Neuronal stem cell (in vitro differentiated cells): ENCODE data around the gene S1PR3.

Experiments used
- DNase-seq: peaks from one replicate; pipeline ENCODE4 v3.0.0-alpha.2; 2013; ENCODE audit warnings: low spot score
- H2AFZ ChIP-seq: one replicate; pipeline ENCODE4 v1.6.1; 2013; ENCODE audit warnings: mild to moderate bottlenecking, low read length, inconsistent platforms
- H2AK5ac ChIP-seq: 2 replicates; pipeline ENCODE4 v1.6.1; 2013; ENCODE audit warnings: low read depth, mild to moderate bottlenecking, inconsistent platforms, low read length, moderate library complexity, mixed read lengths
- H2BK120ac ChIP-seq: 2 replicates; pipeline ENCODE4 v1.6.1; 2013; ENCODE audit warnings: low read depth, mild to moderate bottlenecking, inconsistent platforms, low read length, moderate library complexity, mixed read lengths
- H2BK12ac ChIP-seq: one replicate; pipeline ENCODE4 v1.6.1; 2013; ENCODE audit warnings: low read length, inconsistent platforms
- H2BK15ac ChIP-seq: 2 replicates; pipeline ENCODE4 v1.6.1; 2013; ENCODE audit warnings: mild to moderate bottlenecking, low read length, inconsistent platforms, mixed read lengths
- H2BK5ac ChIP-seq: one replicate; pipeline ENCODE4 v1.6.1; 2013; ENCODE audit warnings: inconsistent platforms, mild to moderate bottlenecking, low read length, moderate library complexity
- H3K14ac ChIP-seq: one replicate; pipeline ENCODE4 v1.6.1; 2013; ENCODE audit warnings: low read length, inconsistent platforms
- H3K18ac ChIP-seq: 2 replicates; pipeline ENCODE4 v1.6.1; 2013; ENCODE audit warnings: low read length, inconsistent platforms
- H3K23ac ChIP-seq: 2 replicates; pipeline ENCODE4 v1.6.1; 2013; ENCODE audit warnings: low read depth, mild to moderate bottlenecking, mixed read lengths, low read length, inconsistent platforms; ENCODE audit not compliant: poor library complexity
- H3K27ac ChIP-seq: replicated peaks from 3 replicates; pipeline ENCODE4 v1.5.1; 2013; ENCODE audit warnings: low read length, inconsistent platforms
- H3K27me3 ChIP-seq, 3 experiments: 2 replicates each; pipeline ENCODE4 v1.6.1; 2013; ENCODE audit warnings: low read length in 3 of 3, mild to moderate bottlenecking in 2 of 3, inconsistent platforms in 1 of 3, low read depth in 1 of 3, mixed read lengths in 1 of 3, moderate library complexity in 1 of 3; ENCODE audit not compliant: control insufficient read depth in 3 of 3, insufficient read depth in 3 of 3
- H3K36me3 ChIP-seq, 2 donors: replicated peaks in 1 of 2; 2 replicates each; pipeline ENCODE4 v1.6.1; 2013; ENCODE audit warnings: low read length in 2 of 2; ENCODE audit not compliant: control insufficient read depth in 2 of 2, insufficient read depth in 2 of 2
- H3K4ac ChIP-seq: 2 replicates; pipeline ENCODE4 v1.6.1; 2013; ENCODE audit warnings: inconsistent platforms, mild to moderate bottlenecking, low read length, moderate library complexity
- H3K4me1 ChIP-seq, 2 donors: 1 replicate in 1 of 2; 2 replicates in 1 of 2; pipeline ENCODE4 v1.6.1; 2013; ENCODE audit warnings: low read length in 2 of 2, low read depth in 1 of 2; ENCODE audit not compliant: control insufficient read depth in 2 of 2, insufficient read depth in 1 of 2
- H3K4me2 ChIP-seq: one replicate; pipeline ENCODE4 v1.6.1; 2013; ENCODE audit warnings: mild to moderate bottlenecking, low read length, inconsistent platforms; ENCODE audit not compliant: insufficient read depth, poor library complexity, severe bottlenecking
- H3K4me3 ChIP-seq, 2 donors: 2 replicates each; pipeline ENCODE4 v1.5.1; 2013; ENCODE audit warnings: low read length in 2 of 2, mild to moderate bottlenecking in 2 of 2, inconsistent platforms in 1 of 2, moderate library complexity in 1 of 2
- H3K79me1 ChIP-seq: one replicate; pipeline ENCODE4 v1.6.1; 2013; ENCODE audit warnings: low read depth, mild to moderate bottlenecking, inconsistent platforms, low read length, moderate library complexity
- H3K9ac ChIP-seq: one replicate; pipeline ENCODE4 v1.6.1; 2013; ENCODE audit warnings: mild to moderate bottlenecking, low read depth, low read length, inconsistent platforms; ENCODE audit not compliant: poor library complexity
- H3K9me3 ChIP-seq, 2 donors: replicated peaks in 1 of 2; 2 replicates each; pipeline versions ENCODE3 to v1.6.1; 2013; ENCODE audit warnings: low read length in 2 of 2, mild to moderate bottlenecking in 2 of 2, inconsistent platforms in 1 of 2, low read depth in 1 of 2, mixed read lengths in 1 of 2, moderate library complexity in 1 of 2; ENCODE audit not compliant: control insufficient read depth in 2 of 2, insufficient read depth in 1 of 2
- H4K8ac ChIP-seq: one replicate; pipeline ENCODE4 v1.6.1; 2013; ENCODE audit warnings: low read depth, mild to moderate bottlenecking, inconsistent platforms, low read length, moderate library complexity
- H4K91ac ChIP-seq: one replicate; pipeline ENCODE4 v1.6.1; 2013; ENCODE audit warnings: low read length, low read depth, mild to moderate bottlenecking, inconsistent platforms; ENCODE audit not compliant: poor library complexity
- WGBS, 2 donors: extraction: QIAGEN DNeasy Blood & Tissue Kit; methylation state at CpG; one replicate each; pipeline ENCODE4 v1.1.7; 2013; ENCODE audit warnings: missing lambda C conversion rate in 2 of 2, mixed read lengths in 1 of 2; ENCODE audit not compliant: insufficient read length in 2 of 2, insufficient replicate concordance in 1 of 2; ENCODE audit errors: extremely low coverage in 2 of 2; 5-methylcytosine and 5-hydroxymethylcytosine counted together

Gene S1PR3

GRCh38 chr9:89022902-89023301 lies 31.6 kb downstream of the S1PR3 start:
- no peak overlapping the region for H3K27ac ChIP-seq
- no peak overlapping the region for H2BK120ac ChIP-seq
- no peak overlapping the region for H3K4ac ChIP-seq

GRCh38 chr9:89023740-89024139 lies 32.5 kb downstream of the S1PR3 start:
- H3K4ac ChIP-seq = no peak overlapping the region
- H3K18ac ChIP-seq = no peak overlapping the region
- H2AFZ ChIP-seq = no peak overlapping the region
- H4K91ac ChIP-seq = no peak overlapping the region
- peaks cover 1% of the 10 kb centered on the region for H3K79me1 ChIP-seq
- H3K9me3 ChIP-seq = peaks cover 1 to 7% of the 10 kb centered on the region in 2 donors
- no peaks in the 10 kb centered on the region for H3K27me3 ChIP-seq
- H3K14ac ChIP-seq = no peak overlapping the region
- no peak overlapping the region for H3K4me2 ChIP-seq
- H4K8ac ChIP-seq = no peak overlapping the region
- H2BK5ac ChIP-seq = no peak overlapping the region
- H2BK120ac ChIP-seq = no peak overlapping the region
- peaks cover 0 to 66% of the 10 kb centered on the region in 2 donors for H3K36me3 ChIP-seq
- no peak overlapping the region for H3K4me3 ChIP-seq
- H2AK5ac ChIP-seq = no peak overlapping the region
- WGBS, 2 donors = no CpG with 5 or more reads among the region's 3 CpGs
- H3K23ac ChIP-seq = no peak overlapping the region
- no peak overlapping the region for H2BK12ac ChIP-seq
- no peak for DNase-seq
- no peak overlapping the region for H3K27ac ChIP-seq
- H3K9ac ChIP-seq = no peak overlapping the region
- H3K4me1 ChIP-seq = peaks cover 4 to 15% of the 10 kb centered on the region in 2 donors
- no peak overlapping the region for H2BK15ac ChIP-seq

More at GRCh38 chr9:89022902-89023301, 31.6 kb downstream of the S1PR3 start:
- H2BK5ac ChIP-seq = no peak overlapping the region
- H3K4me3 ChIP-seq = no peak overlapping the region
- H4K8ac ChIP-seq = no peak overlapping the region
- peaks cover 1 to 7% of the 10 kb centered on the region in 2 donors for H3K9me3 ChIP-seq
- H3K79me1 ChIP-seq = peaks cover 1% of the 10 kb centered on the region
- WGBS, 2 donors = no CpG with 5 or more reads among the region's 2 CpGs
- H3K4me2 ChIP-seq = no peak overlapping the region
- no peak overlapping the region for H4K91ac ChIP-seq
- H3K4me1 ChIP-seq = peaks cover 4 to 15% of the 10 kb centered on the region in 2 donors
- no peak overlapping the region for H2AFZ ChIP-seq
- no peak overlapping the region for H3K18ac ChIP-seq
- H2BK12ac ChIP-seq = no peak overlapping the region
- H3K23ac ChIP-seq = no peak overlapping the region
- no peak overlapping the region for H3K9ac ChIP-seq
- no peak overlapping the region for H2AK5ac ChIP-seq
- H2BK15ac ChIP-seq = no peak overlapping the region
- no peak for DNase-seq
- H3K27me3 ChIP-seq = no peaks in the 10 kb centered on the region
- peaks cover 0 to 64% of the 10 kb centered on the region in 2 donors for H3K36me3 ChIP-seq
- H3K14ac ChIP-seq = no peak overlapping the region

- Histone ChIP-seq H3K27me3 (no peaks in the 10 kb centered on the region), H3K18ac (no peak overlapping the region), H4K91ac (no peak overlapping the region), H3K4ac (no peak overlapping the region), H2BK5ac (no peak overlapping the region), H3K9ac (no peak overlapping the region), H3K4me3 (no peak overlapping the region), H2AFZ (no peak overlapping the region), H3K4me1 (peaks cover 4 to 15% of the 10 kb centered on the region in 2 donors), H3K36me3 (peaks cover 0 to 65% of the 10 kb centered on the region in 2 donors), H3K4me2 (no peak overlapping the region), H2BK12ac (no peak overlapping the region), H3K14ac (no peak overlapping the region), H3K79me1 (peaks cover 1% of the 10 kb centered on the region), H2BK15ac (no peak overlapping the region), H2BK120ac (no peak overlapping the region), H2AK5ac (no peak overlapping the region), H4K8ac (no peak overlapping the region), H3K23ac (no peak overlapping the region), H3K27ac (no peak overlapping the region), H3K9me3 (peaks cover 1 to 10% of the 10 kb centered on the region in 2 donors)
- no CpG with 5 or more reads among the region's 4 CpGs for WGBS, 2 donors
- DNase-seq = no peak
These were observed 33.5 kb downstream of the S1PR3 start for GRCh38 chr9:89024727-89025126.

- H3K27ac ChIP-seq = no peak overlapping the region
- no peak overlapping the region for H2AK5ac ChIP-seq
- H3K23ac ChIP-seq = no peak overlapping the region
- H2BK15ac ChIP-seq = no peak overlapping the region
- peaks cover 0 to 65% of the 10 kb centered on the region in 2 donors for H3K36me3 ChIP-seq
- H2BK12ac ChIP-seq = no peak overlapping the region
- no peak overlapping the region for H3K4ac ChIP-seq
- no peak overlapping the region for H2AFZ ChIP-seq
- no peak overlapping the region for H3K18ac ChIP-seq
- H3K9ac ChIP-seq = no peak overlapping the region
- H2BK5ac ChIP-seq = no peak overlapping the region
- no peak overlapping the region for H2BK120ac ChIP-seq
- H4K8ac ChIP-seq = no peak overlapping the region
- no peak overlapping the region for H3K4me2 ChIP-seq
- no peak overlapping the region for H4K91ac ChIP-seq
- H3K4me1 ChIP-seq = peaks cover 4 to 15% of the 10 kb centered on the region in 2 donors
- no peaks in the 10 kb centered on the region for H3K27me3 ChIP-seq
- peaks cover 1% of the 10 kb centered on the region for H3K79me1 ChIP-seq
- no peak overlapping the region for H3K14ac ChIP-seq
- H3K9me3 ChIP-seq = peaks cover 0 to 19% of the 10 kb centered on the region in 2 donors
- DNase-seq = no peak
- no peak overlapping the region for H3K4me3 ChIP-seq
These were observed 34.3 kb downstream of the S1PR3 start for GRCh38 chr9:89025553-89025952.
